GM19193 (cell line): Measurements from ENCODE around the gene SYTL3.

ENCODE experiments used
- POLR2A ChIP-seq: IDR thresholded peaks from 4 replicates; pipeline ENCODE4 v1.6.1; 2011; ENCODE audit not compliant: insufficient read depth, insufficient read length; ENCODE audit errors: extremely low read depth

Gene SYTL3

DNA sequence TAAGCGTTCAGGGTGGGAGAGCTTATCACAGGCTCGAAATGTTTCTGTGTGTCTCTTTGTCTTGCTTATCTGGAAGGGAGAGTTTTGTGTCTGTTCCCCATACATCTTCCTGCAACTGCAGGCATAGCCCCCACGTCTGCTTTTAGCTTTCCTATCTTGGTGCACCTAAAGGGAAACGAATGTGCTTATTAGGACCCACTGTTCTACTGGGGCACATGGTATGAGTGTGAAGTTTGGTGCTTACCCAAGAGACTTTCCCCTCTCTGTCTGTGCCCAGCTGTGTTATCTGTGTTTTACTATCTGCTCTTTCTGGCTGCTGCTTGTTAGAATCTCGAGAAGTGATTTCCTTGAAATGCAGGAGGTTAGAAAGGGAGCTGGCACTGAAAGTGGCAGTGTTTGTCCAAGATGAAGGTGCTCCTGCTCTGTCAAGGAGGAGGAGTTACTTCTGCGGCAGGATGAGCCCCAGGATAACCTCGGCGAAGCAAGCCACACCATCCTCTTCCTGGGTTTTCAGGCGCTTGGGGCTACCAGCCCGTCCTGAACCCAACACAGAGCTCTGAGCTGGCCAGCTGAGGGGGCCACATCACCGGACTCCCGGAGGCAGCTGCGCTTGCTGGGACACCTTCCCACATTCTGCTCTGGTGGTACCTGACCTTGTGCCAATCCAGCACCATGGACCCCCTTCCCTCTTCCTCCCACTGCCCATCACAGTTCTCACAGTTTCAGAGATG is 28.7 kb upstream of the SYTL3 start:
- no peak for TF ChIP-seq POLR2A

DNA sequence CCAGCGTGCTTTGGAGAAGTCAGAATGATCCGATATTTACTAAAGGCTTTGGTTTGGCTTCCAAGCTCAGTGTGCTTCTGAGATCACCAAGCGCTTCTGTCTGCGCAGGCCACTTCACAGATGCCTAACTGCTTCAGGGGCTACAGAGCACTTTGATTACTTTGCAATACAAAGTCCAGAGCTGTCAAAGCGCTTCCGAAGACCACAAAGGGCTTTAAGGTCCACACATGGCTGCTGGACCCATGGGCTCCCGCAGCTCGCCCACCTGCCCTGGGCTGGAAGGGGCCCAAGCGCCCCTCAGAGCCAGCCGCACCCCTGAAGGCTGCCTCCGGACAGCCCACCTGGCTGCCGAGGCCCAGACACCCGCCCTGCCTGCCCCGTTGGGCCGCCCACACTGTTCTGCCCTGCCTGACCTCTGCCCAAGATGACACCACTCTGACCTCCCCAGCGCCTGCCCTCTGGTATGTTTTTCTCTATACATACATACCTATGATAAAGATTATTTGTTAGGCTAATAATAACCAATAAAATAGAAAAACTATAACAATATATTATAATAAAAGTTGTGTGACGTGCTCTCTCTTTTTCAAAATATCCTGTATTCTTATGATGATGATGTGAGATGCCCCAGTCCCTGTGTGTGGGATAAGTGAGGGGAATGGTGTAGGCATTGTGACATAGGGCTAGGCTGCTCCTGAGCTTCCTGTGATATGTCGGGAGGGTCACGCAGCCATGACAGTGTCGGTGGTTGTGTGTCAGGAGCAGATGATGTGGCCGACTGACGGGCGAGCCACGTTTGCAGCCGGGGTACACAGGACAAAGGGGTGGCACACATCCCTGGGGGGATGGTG is 27.9 kb upstream of the SYTL3 start:
- TF ChIP-seq POLR2A, result no peak

DNA sequence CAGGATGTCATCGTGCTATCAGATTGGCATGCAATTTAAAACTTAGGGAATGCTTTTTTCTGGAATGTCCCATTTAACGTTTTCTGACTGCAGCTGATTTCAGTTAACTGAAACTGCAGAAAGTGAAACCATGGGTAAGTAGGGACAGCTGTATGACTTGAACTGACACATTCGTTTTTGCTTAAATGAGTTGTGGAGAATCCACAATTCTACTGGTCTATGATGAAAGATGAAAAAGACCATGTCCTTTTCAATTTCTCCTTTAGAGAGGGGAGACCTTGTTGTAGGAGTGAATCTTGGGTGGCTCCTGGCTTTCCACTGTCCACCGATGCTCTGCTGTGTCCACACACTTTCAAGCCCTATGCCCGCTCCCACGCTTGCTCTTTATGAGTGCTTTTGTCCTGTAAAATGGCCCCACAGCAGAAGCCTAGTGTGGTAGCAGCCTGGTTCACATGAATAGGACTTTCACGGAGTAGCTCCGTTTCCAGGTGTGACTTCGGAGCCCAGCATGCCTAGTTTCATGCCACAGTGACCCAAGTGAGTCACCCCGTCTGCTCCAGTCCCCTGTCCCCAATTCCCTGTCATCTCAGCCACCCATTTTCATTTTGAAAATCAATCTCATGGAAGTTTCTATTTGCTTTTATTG is 27.2 kb upstream of the SYTL3 start:
- TF ChIP-seq POLR2A, result no peak

GRCh38 chr6:158624684-158625682 is 24.9 kb upstream of the SYTL3 start:
- TF ChIP-seq POLR2A, result no peak

- TF ChIP-seq POLR2A, result no peak
Measured at GRCh38 chr6:158625881-158626305, 24.0 kb upstream of the SYTL3 start.

DNA sequence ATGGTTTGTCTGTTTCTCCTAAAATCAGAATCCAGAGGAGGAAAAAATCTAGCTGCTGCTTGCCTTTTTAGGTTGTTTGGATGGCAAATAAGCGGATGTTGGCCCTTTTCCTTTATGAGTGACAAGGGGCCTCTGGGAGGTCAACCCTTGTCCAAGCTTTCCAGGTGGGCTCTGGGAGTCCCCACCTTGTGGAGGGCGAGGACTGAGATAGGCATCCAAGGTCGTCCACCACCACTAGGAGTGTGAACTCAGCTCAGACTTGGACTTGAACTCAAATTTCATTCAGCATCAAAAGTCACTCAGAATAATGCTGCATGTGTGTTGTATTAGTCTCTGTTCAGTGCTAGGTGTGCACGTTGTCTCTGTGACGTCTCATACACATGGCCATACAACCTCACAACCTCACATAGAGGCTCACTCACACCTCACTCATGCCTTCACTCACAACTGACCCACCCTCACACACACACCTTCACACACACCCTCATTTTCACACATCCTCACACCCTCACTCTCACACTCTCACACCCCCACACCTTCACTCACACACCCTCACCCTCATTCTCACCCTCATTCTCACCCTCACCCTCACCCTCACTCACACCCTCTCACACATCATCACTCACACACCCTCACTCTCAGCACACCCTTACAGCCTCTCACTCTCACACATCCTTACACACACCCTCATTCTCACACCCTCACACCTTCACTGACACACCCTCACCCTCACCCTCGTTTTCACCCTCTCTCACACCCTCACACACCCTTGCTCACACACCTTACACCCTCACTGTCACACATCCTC is 23.3 kb upstream of the SYTL3 start:
- TF ChIP-seq POLR2A, result no peak

DNA sequence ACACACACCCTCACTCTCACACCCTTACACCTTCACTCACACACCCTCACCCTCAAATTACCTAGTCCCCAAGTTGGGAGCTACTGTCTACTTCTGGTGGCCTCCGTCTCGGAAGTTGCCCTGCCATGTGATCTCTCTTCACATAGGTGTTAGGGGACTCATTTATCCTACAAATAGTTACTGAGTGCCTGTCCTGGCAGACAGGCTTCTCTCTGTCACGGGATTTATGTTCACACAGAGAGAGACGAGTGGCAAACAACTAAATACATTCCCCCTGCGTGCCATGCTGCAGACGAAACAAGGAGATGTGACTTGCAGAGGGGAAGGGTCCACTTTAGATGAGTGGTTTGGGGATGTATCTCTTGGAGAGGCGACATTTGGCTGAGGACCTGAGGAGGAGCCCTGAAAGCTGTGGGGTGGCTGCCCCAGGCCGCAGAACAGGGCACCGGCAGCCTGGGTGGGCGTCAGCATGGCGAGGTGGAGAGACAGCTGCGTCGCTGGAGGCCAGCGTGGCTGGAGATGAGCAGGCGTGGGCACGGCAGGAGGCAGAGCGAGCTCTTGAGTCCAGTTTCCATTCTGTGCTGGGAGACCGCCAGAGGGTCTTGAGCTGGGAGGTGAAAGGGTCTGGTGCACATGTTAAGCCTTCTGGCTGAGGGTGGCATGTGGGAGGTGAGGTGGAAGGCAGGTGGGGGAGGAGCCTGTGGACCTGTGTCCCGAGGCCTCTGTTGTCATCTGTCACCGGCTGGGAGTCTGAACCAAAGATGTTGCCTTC is 22.5 kb upstream of the SYTL3 start:
- no peak for TF ChIP-seq POLR2A

- no peak for TF ChIP-seq POLR2A
Measured at GRCh38 chr6:158627940-158628211, 22.0 kb upstream of the SYTL3 start.

GRCh38 chr6:158628542-158628941 is 21.3 kb upstream of the SYTL3 start:
- TF ChIP-seq POLR2A, result no peak

DNA sequence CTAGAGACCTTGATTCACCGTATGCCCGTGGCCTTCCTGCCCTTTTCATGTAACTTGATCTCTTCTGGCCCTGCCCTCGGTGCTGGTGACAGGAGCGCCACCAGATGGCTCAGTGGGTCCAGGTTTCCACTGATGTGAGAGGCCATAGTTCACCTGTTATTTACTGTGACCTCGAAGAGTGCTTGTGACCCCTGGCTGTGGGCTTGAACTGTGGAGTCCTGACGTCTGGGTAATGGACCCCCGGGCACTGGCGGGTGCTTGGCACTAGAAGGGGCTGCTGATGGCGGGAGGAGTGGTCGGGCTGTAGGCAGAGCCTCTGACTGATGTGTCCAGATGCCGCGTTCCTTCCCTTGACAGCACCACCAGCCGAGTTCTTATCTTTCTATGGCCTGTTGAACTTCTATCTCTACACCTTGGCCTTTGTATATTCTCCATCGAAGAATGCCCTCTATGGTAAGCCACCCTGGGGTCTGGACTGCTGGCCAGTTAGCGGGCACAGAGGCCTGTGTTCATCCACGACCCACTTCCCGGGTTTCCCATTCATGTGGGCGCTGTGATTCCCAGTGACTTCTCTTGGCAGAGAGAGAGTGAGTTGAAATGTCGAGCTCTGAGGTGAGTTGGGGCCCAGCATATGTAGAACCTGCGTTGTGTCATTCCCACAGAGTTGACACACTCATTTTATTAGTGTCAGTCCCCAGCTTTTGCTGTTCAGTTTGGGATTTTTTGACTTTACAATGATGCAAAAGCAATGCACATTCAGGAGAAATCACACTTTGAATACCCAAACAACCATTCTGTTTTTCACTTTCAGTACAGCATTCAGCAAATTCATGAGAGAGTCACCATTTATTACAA is 20.3 kb upstream of the SYTL3 start:
- TF ChIP-seq POLR2A, result no peak

- TF ChIP-seq POLR2A, result no peak
Measured at GRCh38 chr6:158630938-158631616, 18.8 kb upstream of the SYTL3 start.
